ENCODE measurements around the gene KDM4E.

Gene KDM4E

GRCh38 chr11:95072948-95073347, 47.9 kb downstream of the KDM4E start:
- H3K4me1 ChIP-seq (ENCODE audit: insufficient read depth, low read length, severe bottlenecking), result peaks cover 12% of the 10 kb centered on the region
- H2AFZ ChIP-seq (ENCODE audit: low read length), result no peak overlapping the region
- no peak overlapping the region for H3K4me3 ChIP-seq (ENCODE audit: low read depth, low read length, poor library complexity, severe bottlenecking)
- no peaks in the 10 kb centered on the region for H4K20me1 ChIP-seq (ENCODE audit: insufficient read depth, low read length)
- H3K4me2 ChIP-seq (ENCODE audit: low read length), result no peak overlapping the region
- no peaks in the 10 kb centered on the region for H3K9me3 ChIP-seq (ENCODE audit: low read length)
- TF ChIP-seq EZH2 (IDR thresholded peaks at IDR 0.05; ENCODE audit: borderline replicate concordance, low read length), result no peak
- no peak for TF ChIP-seq CTCF (IDR thresholded peaks at IDR 0.05; ENCODE audit: low read length)
- no peak overlapping the region for H3K27ac ChIP-seq (ENCODE audit: low read depth, low read length, poor library complexity, severe bottlenecking)
- no peaks in the 10 kb centered on the region for H3K9me2 ChIP-seq (ENCODE audit: low read depth, low read length)
- no peaks in the 10 kb centered on the region for H3K79me2 ChIP-seq (ENCODE audit: insufficient read depth, low read length)
- H3K36me3 ChIP-seq (ENCODE audit: insufficient read depth, low read length), result no peaks in the 10 kb centered on the region
- no peaks in the 10 kb centered on the region for H3K27me3 ChIP-seq (ENCODE audit: insufficient read depth, low read length)
- no peak overlapping the region for H3K9ac ChIP-seq (ENCODE audit: low read length)
- no peaks in the 10 kb centered on the region for H3F3A ChIP-seq (ENCODE audit: insufficient read depth, low read length)

GRCh38 chr11:95074792-95075563, 49.9 kb downstream of the KDM4E start:
- H3K9me2 ChIP-seq (ENCODE audit: low read depth, low read length), result no peaks in the 10 kb centered on the region
- no peaks in the 10 kb centered on the region for H3K4me1 ChIP-seq (ENCODE audit: insufficient read depth, low read length, severe bottlenecking)
- no peak overlapping the region for H3K4me2 ChIP-seq (ENCODE audit: low read length)
- no peaks in the 10 kb centered on the region for H3K27me3 ChIP-seq (ENCODE audit: insufficient read depth, low read length)
- H3K79me2 ChIP-seq (ENCODE audit: insufficient read depth, low read length), result no peaks in the 10 kb centered on the region
- H3F3A ChIP-seq (ENCODE audit: insufficient read depth, low read length), result no peaks in the 10 kb centered on the region
- no peaks in the 10 kb centered on the region for H3K36me3 ChIP-seq (ENCODE audit: insufficient read depth, low read length)
- H3K9ac ChIP-seq (ENCODE audit: low read length), result no peak overlapping the region
- no peak overlapping the region for H2AFZ ChIP-seq (ENCODE audit: low read length)
- H3K27ac ChIP-seq (ENCODE audit: low read depth, low read length, poor library complexity, severe bottlenecking), result no peak overlapping the region
- H3K4me3 ChIP-seq (ENCODE audit: low read depth, low read length, poor library complexity, severe bottlenecking), result no peak overlapping the region
- H3K9me3 ChIP-seq (ENCODE audit: low read length), result no peaks in the 10 kb centered on the region
- H4K20me1 ChIP-seq (ENCODE audit: insufficient read depth, low read length), result no peaks in the 10 kb centered on the region
- TF ChIP-seq EZH2 (IDR thresholded peaks at IDR 0.05; ENCODE audit: borderline replicate concordance, low read length) (no peak), CTCF (IDR thresholded peaks at IDR 0.05; ENCODE audit: low read length) (no peak)

- Histone ChIP-seq H3K4me3 (ENCODE audit: low read depth, low read length, poor library complexity, severe bottlenecking) (no peak overlapping the region), H3F3A (ENCODE audit: insufficient read depth, low read length) (no peaks in the 10 kb centered on the region), H3K79me2 (ENCODE audit: insufficient read depth, low read length) (no peaks in the 10 kb centered on the region), H3K4me1 (ENCODE audit: insufficient read depth, low read length, severe bottlenecking) (no peaks in the 10 kb centered on the region), H2AFZ (ENCODE audit: low read length) (no peak overlapping the region), H3K27ac (ENCODE audit: low read depth, low read length, poor library complexity, severe bottlenecking) (no peak overlapping the region), H3K9ac (ENCODE audit: low read length) (no peak overlapping the region), H3K9me2 (ENCODE audit: low read depth, low read length) (no peaks in the 10 kb centered on the region), H3K9me3 (ENCODE audit: low read length) (no peaks in the 10 kb centered on the region), H3K4me2 (ENCODE audit: low read length) (no peak overlapping the region), H3K27me3 (ENCODE audit: insufficient read depth, low read length) (no peaks in the 10 kb centered on the region), H4K20me1 (ENCODE audit: insufficient read depth, low read length) (no peaks in the 10 kb centered on the region), H3K36me3 (ENCODE audit: insufficient read depth, low read length) (no peaks in the 10 kb centered on the region)
- TF ChIP-seq CTCF (IDR thresholded peaks at IDR 0.05; ENCODE audit: low read length) (no peak), EZH2 (IDR thresholded peaks at IDR 0.05; ENCODE audit: borderline replicate concordance, low read length) (no peak)
These were observed 51.4 kb downstream of the KDM4E start for GRCh38 chr11:95076416-95076815.

All from OCI-LY1 (cell line).